K562 (cell line): ENCODE measurements around the gene PLEKHG1. TPM values are rescaled to one million over a fixed set of nuclear protein-coding genes. Genes with fewer than 3 reads are reported as not detected.

Experiments
- ARNT ChIP-seq, 2 experiments: fragments of 450-650 bp; IDR thresholded peaks; 2 replicates each; pipeline ENCODE4 v1.6.1; 2016; ENCODE audit warnings: mild to moderate bottlenecking in 1 of 2
- BDP1 ChIP-seq: IDR thresholded peaks from 3 replicates; pipeline ENCODE4 v1.6.1; 2011; ENCODE audit not compliant: insufficient read length, insufficient read depth
- FOXK2 ChIP-seq, 2 experiments: fragments of 450-650 bp; IDR thresholded peaks in 1 of 2; conservative IDR thresholded peaks in 1 of 2; 2 replicates each; pipeline ENCODE4 v1.6.1; 2016; ENCODE audit warnings: low read depth in 2 of 2, mild to moderate bottlenecking in 1 of 2
- HDAC8 ChIP-seq: fragments of 450-650 bp; IDR thresholded peaks from 2 replicates; pipeline ENCODE4 v1.6.1; 2016; ENCODE audit warnings: mild to moderate bottlenecking, missing genetic modification characterization, moderate library complexity, missing compliant biosample characterization
- ILK ChIP-seq: fragments of 450-650 bp; IDR thresholded peaks from 2 replicates; pipeline ENCODE4 v1.6.1; 2016; ENCODE audit warnings: missing genetic modification characterization, low read depth, mild to moderate bottlenecking, missing compliant biosample characterization, moderate library complexity, borderline replicate concordance
- KDM1A ChIP-seq, 2 experiments: fragments of 450-650 bp; IDR thresholded peaks; 2 replicates each; pipeline ENCODE4 v1.6.1; 2016; ENCODE audit warnings: mild to moderate bottlenecking in 2 of 2
- KLF1 ChIP-seq: fragments of 450-650 bp; IDR thresholded peaks from 2 replicates; pipeline ENCODE4 v1.6.1; 2016; ENCODE audit warnings: missing genetic modification characterization, missing compliant biosample characterization
- MAFF ChIP-seq: IDR thresholded peaks from 2 replicates; pipeline ENCODE4 v1.6.1; 2012; ENCODE audit warnings: low read length, improper control_type of control experiment
- MBD2 ChIP-seq: sonication (generic); IDR thresholded peaks from 2 replicates; pipeline ENCODE4 v1.6.1; 2016; ENCODE audit warnings: low read depth, borderline replicate concordance
- NR1H2 ChIP-seq: sonication (generic); formaldehyde crosslinking; IDR thresholded peaks from 2 replicates; pipeline ENCODE4 v1.4.0; 2020; ENCODE audit warnings: mild to moderate bottlenecking, missing genetic modification reagents
- NR4A1 ChIP-seq, 2 experiments: fragments of 250-450 bp in 1 of 2; fragments of 450-650 bp in 1 of 2; sonication (Bioruptor Pico) in 1 of 2; IDR thresholded peaks; 2 replicates each; pipeline versions ENCODE4 v1.4.0 to v1.6.1; 2016 to 2020; ENCODE audit warnings: mild to moderate bottlenecking in 2 of 2, missing compliant biosample characterization in 1 of 2, missing genetic modification characterization in 1 of 2, moderate library complexity in 1 of 2
- OTX1 ChIP-seq: fragments of 450-650 bp; formaldehyde crosslinking; IDR thresholded peaks from 2 replicates; pipeline ENCODE4 v1.4.0; 2022; ENCODE audit warnings: mild to moderate bottlenecking
- PTBP1 ChIP-seq: fragments of 200-400 bp; formaldehyde crosslinking; IDR thresholded peaks from 2 replicates; pipeline ENCODE4 v1.6.1; 2017; ENCODE audit warnings: low read depth, low read length
- SIN3B ChIP-seq: fragments of 450-650 bp; IDR thresholded peaks from 2 replicates; pipeline ENCODE4 v1.6.1; 2017; ENCODE audit warnings: low read depth, mild to moderate bottlenecking, moderate library complexity
- SMAD1 ChIP-seq: fragments of 150-350 bp; IDR thresholded peaks from 2 replicates; pipeline ENCODE4 v1.6.1; 2014; ENCODE audit warnings: low read length, low read depth; ENCODE audit not compliant: partially characterized antibody
- SMARCA4 ChIP-seq: fragments of 450-650 bp; IDR thresholded peaks from 2 replicates; pipeline ENCODE4 v1.6.1; 2016
- ZEB2 ChIP-seq: fragments of 450-650 bp; IDR thresholded peaks from 2 replicates; pipeline ENCODE4 v1.6.1; 2016
- ZNF212 ChIP-seq: fragments of 450-650 bp; formaldehyde crosslinking; IDR thresholded peaks from 2 replicates; pipeline ENCODE4 v1.4.0; 2020; ENCODE audit warnings: mild to moderate bottlenecking
- ZNF263 ChIP-seq: sonication (generic); formaldehyde crosslinking; IDR thresholded peaks from 2 replicates; pipeline ENCODE4 v1.8.0; 2022; ENCODE audit warnings: mild to moderate bottlenecking, missing genetic modification reagents, borderline replicate concordance
- polyA plus RNA-seq, 8 experiments: library from polyadenylated mRNA; depleted of rRNA in 4 of 8; stranded (reverse) in 5 of 8; unstranded in 3 of 8; fragments of >200 nt; fragmentation: Nextera tagmentation in 2 of 8; fragmentation: Illumina TruSeq in 1 of 8; extraction: Ambion mirVana in 2 of 8; extraction: Trizol in 1 of 8; gene quantifications; 2 replicates each; pipeline versions ENCODE4 v1.2.1 to v1.2.3, GENCODE V29; 2011 to 2014; ENCODE audit warnings: inconsistent platforms in 1 of 8, missing spikeins in 1 of 8
- total RNA-seq, 7 experiments: library from RNA; depleted of rRNA in 6 of 7; stranded (reverse); fragments of >200 nt in 6 of 7; fragmentation: Illumina TruSeq in 2 of 7; extraction: Trizol in 2 of 7; gene quantifications; 2 replicates each; pipeline versions ENCODE4 v1.2.1 to v1.2.3, GENCODE V29; 2011 to 2021; ENCODE audit warnings: low replicate concordance in 1 of 7
- TF ChIP-seq, protein P1 (sequence below): fragments of 450-650 bp; IDR thresholded peaks from 2 replicates; pipeline ENCODE4 v1.6.1; 2018; ENCODE audit warnings: mild to moderate bottlenecking, low read depth; ENCODE audit not compliant: partially characterized antibody
- TF ChIP-seq, protein P2 (sequence below): sonication (generic); formaldehyde crosslinking; IDR thresholded peaks from 2 replicates; pipeline ENCODE4 v1.4.0; 2020; ENCODE audit warnings: mild to moderate bottlenecking, missing genetic modification reagents

PLEKHG1 gene
- total and polyA plus RNA-seq, 9 of the 15 experiments (the other 6 are each of a cell fraction or from before 2014, with no cell fraction given), result 0.03 to 0.16 (median 0.03) TPM; not detected in 6

DNA sequence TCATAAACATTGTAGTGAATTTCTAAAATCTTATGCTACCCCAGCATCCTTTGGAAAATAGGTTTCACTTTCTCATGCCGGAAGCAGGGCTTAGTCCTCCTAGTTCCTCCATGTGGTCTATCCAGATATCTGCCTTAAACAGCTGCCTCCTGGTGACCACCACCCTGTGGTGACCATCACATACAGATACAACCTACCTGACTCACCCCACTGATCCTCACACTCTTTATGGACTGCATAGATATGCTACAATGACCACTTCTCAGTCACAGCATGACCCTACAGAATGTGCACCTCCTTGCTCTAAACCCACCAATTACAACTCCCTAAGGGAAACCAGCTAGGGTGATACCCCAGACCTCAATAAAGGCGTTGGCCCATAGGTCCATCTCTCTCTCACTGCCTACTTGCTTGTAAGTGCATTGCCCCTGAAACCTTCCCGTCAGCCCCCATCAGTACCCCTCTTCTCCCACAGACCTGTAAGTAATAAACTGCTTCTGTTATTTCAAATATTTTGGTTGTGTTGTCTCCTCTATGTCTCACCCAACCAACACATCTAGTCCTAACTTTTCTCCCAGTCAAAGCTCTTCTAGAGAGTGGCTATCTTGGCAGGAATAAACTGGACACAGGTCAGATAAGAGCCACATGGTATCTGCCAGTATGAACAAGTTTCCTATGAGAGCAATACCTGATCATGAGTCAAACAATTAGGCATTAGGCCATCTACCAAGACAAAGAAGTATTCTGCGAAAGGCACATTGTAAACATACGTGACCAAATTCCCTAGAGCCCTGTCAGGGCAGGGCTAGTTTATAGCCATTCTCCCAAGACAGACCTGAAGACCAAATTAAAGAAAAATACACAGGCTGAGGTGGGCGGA, 39.4 kb upstream of the PLEKHG1 start (continued):
- TF ChIP-seq, protein P1, sequence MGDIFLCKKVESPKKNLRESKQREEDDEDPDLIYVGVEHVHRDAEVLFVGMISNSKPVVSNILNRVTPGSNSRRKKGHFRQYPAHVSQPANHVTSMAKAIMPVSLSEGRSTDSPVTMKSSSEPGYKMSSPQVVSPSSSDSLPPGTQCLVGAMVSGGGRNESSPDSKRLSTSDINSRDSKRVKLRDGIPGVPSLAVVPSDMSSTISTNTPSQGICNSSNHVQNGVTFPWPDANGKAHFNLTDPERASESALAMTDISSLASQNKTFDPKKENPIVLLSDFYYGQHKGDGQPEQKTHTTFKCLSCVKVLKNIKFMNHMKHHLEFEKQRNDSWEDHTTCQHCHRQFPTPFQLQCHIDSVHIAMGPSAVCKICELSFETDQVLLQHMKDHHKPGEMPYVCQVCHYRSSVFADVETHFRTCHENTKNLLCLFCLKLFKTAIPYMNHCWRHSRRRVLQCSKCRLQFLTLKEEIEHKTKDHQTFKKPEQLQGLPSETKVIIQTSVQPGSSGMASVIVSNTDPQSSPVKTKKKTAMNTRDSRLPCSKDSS, result no peak
- TF ChIP-seq BDP1 (no peak), SIN3B (no peak), PTBP1 (no peak), SMAD1 (no peak), ARNT (IDR thresholded peaks at IDR 0.05) (no peak), KLF1 (tag) (no peak), ZEB2 (peak; percentile 59; the same call in 1 of the 2 replicates), NR1H2 (no peak), ZNF212 (CRISPR knock-in tag) (no peak), ZNF263 (CRISPR knock-in tag) (no peak), HDAC8 (no peak), KDM1A (IDR thresholded peaks at IDR 0.05) (peak; percentile 73 to 76; a peak in 3 of 4 replicates), OTX1 (no peak), MBD2 (no peak), FOXK2 (conservative IDR thresholded peaks at IDR 0.05 in 1 of 2, IDR thresholded peaks at IDR 0.05 in 1 of 2; ENCODE audit: low read depth in 2 of 2) (peak in 1 of 2 experiments; percentile 29; a peak in 1 of 4 replicates), SMARCA4 (peak; percentile 92), ILK (no peak), NR4A1 (CRISPR knock-in tag; IDR thresholded peaks at IDR 0.05) (no peak), NR4A1 (tag; IDR thresholded peaks at IDR 0.05) (no peak), MAFF (no peak)
- TF ChIP-seq, protein P2, sequence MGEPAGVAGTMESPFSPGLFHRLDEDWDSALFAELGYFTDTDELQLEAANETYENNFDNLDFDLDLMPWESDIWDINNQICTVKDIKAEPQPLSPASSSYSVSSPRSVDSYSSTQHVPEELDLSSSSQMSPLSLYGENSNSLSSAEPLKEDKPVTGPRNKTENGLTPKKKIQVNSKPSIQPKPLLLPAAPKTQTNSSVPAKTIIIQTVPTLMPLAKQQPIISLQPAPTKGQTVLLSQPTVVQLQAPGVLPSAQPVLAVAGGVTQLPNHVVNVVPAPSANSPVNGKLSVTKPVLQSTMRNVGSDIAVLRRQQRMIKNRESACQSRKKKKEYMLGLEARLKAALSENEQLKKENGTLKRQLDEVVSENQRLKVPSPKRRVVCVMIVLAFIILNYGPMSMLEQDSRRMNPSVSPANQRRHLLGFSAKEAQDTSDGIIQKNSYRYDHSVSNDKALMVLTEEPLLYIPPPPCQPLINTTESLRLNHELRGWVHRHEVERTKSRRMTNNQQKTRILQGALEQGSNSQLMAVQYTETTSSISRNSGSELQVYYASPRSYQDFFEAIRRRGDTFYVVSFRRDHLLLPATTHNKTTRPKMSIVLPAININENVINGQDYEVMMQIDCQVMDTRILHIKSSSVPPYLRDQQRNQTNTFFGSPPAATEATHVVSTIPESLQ (CRISPR knock-in tag), result no peak
